B cell (primary cell): ENCODE data around the gene APBA2. TPM values are rescaled to one million over a fixed set of nuclear protein-coding genes. Genes with fewer than 3 reads are reported as not detected.

Experiments
- ATAC-seq: fragments of 200-7000 bp; cut with Tn5 transposase; one replicate; pipeline ENCODE4 v1.10.0; 2021; ENCODE audit warnings: low read depth, mild to moderate bottlenecking, moderate number of reproducible peaks, moderate library complexity
- CTCF ChIA-PET: fragments of 350-600 bp; sonication (Branson Sonifier 250); formaldehyde crosslinking; loops from one replicate; lab custom pipeline; 2021; ENCODE audit warnings: antibody characterized with exemption, inconsistent platforms; lab: Charles Lee
- POLR2A ChIA-PET: fragments of 350-600 bp; sonication (Branson Sonifier 250); formaldehyde crosslinking; loops from one replicate; lab custom pipeline; 2021; ENCODE audit warnings: antibody characterized with exemption; lab: Charles Lee
- DNase-seq: peaks from one replicate; pipeline ENCODE4 v3.0.0; 2013
- H2AFZ ChIP-seq: 2 replicates; pipeline ENCODE4 v1.6.1; 2012; ENCODE audit warnings: mild to moderate bottlenecking, low read depth, low read length; ENCODE audit not compliant: insufficient read depth, poor library complexity, severe bottlenecking
- H3K27ac ChIP-seq, 2 donors: 1 replicate in 1 of 2; 2 replicates in 1 of 2; pipeline ENCODE4 v1.5.1; 2012 to 2013; ENCODE audit warnings: low read length in 2 of 2, mild to moderate bottlenecking in 2 of 2, moderate library complexity in 1 of 2
- H3K27me3 ChIP-seq, 4 experiments: fragments of 200-600 bp in 1 of 4; sonication (generic) in 1 of 4; replicated peaks in 1 of 4; 1 replicate in 2 of 4; 2 replicates in 2 of 4; pipeline versions ENCODE4 v1.6.1 to v1.7.0; 2013 to 2016; ENCODE audit warnings: low read length in 3 of 4, mild to moderate bottlenecking in 2 of 4, mixed read lengths in 1 of 4, moderate library complexity in 1 of 4; ENCODE audit not compliant: insufficient read depth in 4 of 4, control insufficient read depth in 3 of 4; ENCODE audit errors: control extremely low read depth in 1 of 4
- H3K36me3 ChIP-seq, 2 experiments: replicated peaks in 1 of 2; 1 replicate in 1 of 2; 2 replicates in 1 of 2; pipeline versions ENCODE4 v1.6.1 to v1.7.1; 2013; ENCODE audit warnings: low read length in 1 of 2; ENCODE audit not compliant: insufficient read depth in 2 of 2, control insufficient read depth in 1 of 2; ENCODE audit errors: control extremely low read depth in 1 of 2, extremely low read depth in 1 of 2
- H3K4me1 ChIP-seq, 2 donors: fragments of 200-600 bp in 1 of 2; sonication (generic) in 1 of 2; 1 replicate in 1 of 2; 2 replicates in 1 of 2; pipeline versions ENCODE4 v1.5.1 to v1.6.1; 2013 to 2017; ENCODE audit warnings: low read length in 2 of 2; ENCODE audit not compliant: control insufficient read depth in 2 of 2, insufficient read depth in 2 of 2
- H3K4me2 ChIP-seq: replicated peaks from 2 replicates; pipeline ENCODE3; 2012; ENCODE audit warnings: mild to moderate bottlenecking, low read depth, low read length; ENCODE audit not compliant: poor library complexity, severe bottlenecking
- H3K4me3 ChIP-seq, 5 experiments: fragments of 200-600 bp in 1 of 5; sonication (generic) in 1 of 5; 1 replicate in 3 of 5; 2 replicates in 2 of 5; pipeline versions ENCODE4 v1.5.1 to v1.7.0; 2011 to 2016; ENCODE audit warnings: low read length in 4 of 5, mild to moderate bottlenecking in 4 of 5, low read depth in 2 of 5, control low read depth in 1 of 5, moderate library complexity in 1 of 5; ENCODE audit not compliant: insufficient read depth in 1 of 5; ENCODE audit errors: control extremely low read depth in 1 of 5, extremely low read depth in 1 of 5
- H3K79me2 ChIP-seq: fragments of 200-600 bp; sonication (generic); one replicate; pipeline ENCODE4 v1.6.0; 2016; ENCODE audit warnings: low read length; ENCODE audit not compliant: control insufficient read depth, insufficient read depth
- H3K9ac ChIP-seq: fragments of 200-600 bp; sonication (generic); 2 replicates; pipeline ENCODE4 v1.6.1; 2017; ENCODE audit warnings: mild to moderate bottlenecking, low read length, moderate library complexity
- H3K9me3 ChIP-seq, 3 donors: one replicate each; pipeline versions ENCODE4 v1.6.1 to v1.7.1; 2013; ENCODE audit warnings: low read length in 2 of 3; ENCODE audit not compliant: control insufficient read depth in 2 of 3, insufficient read depth in 1 of 3; ENCODE audit errors: control extremely low read depth in 1 of 3
- H4K20me1 ChIP-seq: 2 replicates; pipeline ENCODE4 v1.6.0; 2012; ENCODE audit warnings: mild to moderate bottlenecking, low read length; ENCODE audit not compliant: insufficient read depth, control insufficient read depth, poor library complexity, severe bottlenecking
- H3K27ac Mint-ChIP-seq: one replicate; pipeline ENCODE4 v1.8.0; 2021; ENCODE audit warnings: mixed read lengths
- H3K27me3 Mint-ChIP-seq: one replicate; pipeline ENCODE4 v1.8.0; 2021; ENCODE audit warnings: mixed read lengths
- H3K4me1 Mint-ChIP-seq: one replicate; pipeline ENCODE4 v1.8.0; 2021; ENCODE audit warnings: mixed read lengths
- H3K4me3 Mint-ChIP-seq: one replicate; pipeline ENCODE4 v1.8.0; 2021; ENCODE audit warnings: mixed read lengths
- H3K9me3 Mint-ChIP-seq: one replicate; pipeline ENCODE4 v1.8.0; 2022; ENCODE audit warnings: mixed read lengths; ENCODE audit not compliant: insufficient read depth
- EZH2 ChIP-seq: IDR thresholded peaks from 2 replicates; pipeline ENCODE4 v1.6.1; 2012; ENCODE audit warnings: borderline replicate concordance, low read depth, mild to moderate bottlenecking, moderate library complexity, low read length; ENCODE audit not compliant: insufficient read depth, poor library complexity, severe bottlenecking
- WGBS: methylation state at CpG from one replicate; pipeline ENCODE4 v1.1.5; 2013; ENCODE audit warnings: missing lambda C conversion rate; ENCODE audit not compliant: insufficient coverage; 5-methylcytosine and 5-hydroxymethylcytosine counted together
- intact Hi-C: fragments of 100-400 bp; cut with micrococcal nuclease; formaldehyde crosslinking; loops from one replicate; pipeline ENCODE4 v1.10.0; 2022
- polyA plus RNA-seq: library from polyadenylated mRNA; depleted of rRNA; stranded (reverse); fragments of >200 nt; gene quantifications from 2 replicates; pipeline ENCODE4 v1.2.3, GENCODE V29; 2012
- total RNA-seq, 2 donors: library from RNA; stranded (reverse); fragments of 120-200 nt in 1 of 2; gene quantifications; 1 replicate in 1 of 2; 2 replicates in 1 of 2; pipeline versions ENCODE4 v1.2.3 to v1.2.4, GENCODE V29; 2013 to 2022
- TF ChIP-seq, protein P1 (sequence below): fragments of 200-600 bp; IDR thresholded peaks from one replicate; pipeline ENCODE4 v1.8.0; 2022; ENCODE audit warnings: antibody characterized with exemption, mild to moderate bottlenecking

Gene APBA2
- total and polyA plus RNA-seq, 2 donors (not counting 1 experiment from before 2014, with no cell fraction given) = 0.19 TPM; not detected in 1

DNA sequence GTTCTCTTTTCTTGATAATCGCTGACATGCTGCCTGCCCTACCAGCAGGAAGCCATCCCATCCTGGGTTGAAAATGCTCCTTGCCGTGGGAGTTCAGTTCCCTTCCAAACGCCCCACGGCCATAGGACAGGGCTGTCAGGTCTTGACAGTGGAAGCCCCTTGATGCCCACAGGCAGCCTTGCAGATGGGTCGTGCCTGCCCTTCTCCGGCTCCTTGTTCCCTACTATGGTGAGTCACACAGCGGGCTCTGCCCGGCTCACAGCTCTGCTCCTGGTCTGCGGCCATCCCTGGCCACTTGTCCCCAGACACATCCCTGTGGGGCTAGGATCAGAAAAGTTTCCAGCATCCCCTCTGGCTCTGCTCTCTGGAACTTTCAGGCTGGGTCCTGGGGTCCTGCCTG lies 6.2 kb upstream of the APBA2 start:
- peaks cover 0 to 5% (median 0%) of the 10 kb centered on the region in 3 donors for H3K9me3 ChIP-seq
- no peak overlapping the region for H3K27ac ChIP-seq
- intact Hi-C loops = no loop called here
- no peak overlapping the region for H3K9ac ChIP-seq
- peaks cover 2% of the 10 kb centered on the region for H3K9me3 Mint-ChIP-seq
- peaks cover 5% of the 10 kb centered on the region for H3K27me3 Mint-ChIP-seq
- no peak overlapping the region for H3K4me3 ChIP-seq
- no peaks in the 10 kb centered on the region for H3K79me2 ChIP-seq
- TF ChIP-seq, protein P1, sequence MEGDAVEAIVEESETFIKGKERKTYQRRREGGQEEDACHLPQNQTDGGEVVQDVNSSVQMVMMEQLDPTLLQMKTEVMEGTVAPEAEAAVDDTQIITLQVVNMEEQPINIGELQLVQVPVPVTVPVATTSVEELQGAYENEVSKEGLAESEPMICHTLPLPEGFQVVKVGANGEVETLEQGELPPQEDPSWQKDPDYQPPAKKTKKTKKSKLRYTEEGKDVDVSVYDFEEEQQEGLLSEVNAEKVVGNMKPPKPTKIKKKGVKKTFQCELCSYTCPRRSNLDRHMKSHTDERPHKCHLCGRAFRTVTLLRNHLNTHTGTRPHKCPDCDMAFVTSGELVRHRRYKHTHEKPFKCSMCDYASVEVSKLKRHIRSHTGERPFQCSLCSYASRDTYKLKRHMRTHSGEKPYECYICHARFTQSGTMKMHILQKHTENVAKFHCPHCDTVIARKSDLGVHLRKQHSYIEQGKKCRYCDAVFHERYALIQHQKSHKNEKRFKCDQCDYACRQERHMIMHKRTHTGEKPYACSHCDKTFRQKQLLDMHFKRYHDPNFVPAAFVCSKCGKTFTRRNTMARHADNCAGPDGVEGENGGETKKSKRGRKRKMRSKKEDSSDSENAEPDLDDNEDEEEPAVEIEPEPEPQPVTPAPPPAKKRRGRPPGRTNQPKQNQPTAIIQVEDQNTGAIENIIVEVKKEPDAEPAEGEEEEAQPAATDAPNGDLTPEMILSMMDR = no peak
- no peak for TF ChIP-seq EZH2
- no peaks in the 10 kb centered on the region for H3K36me3 ChIP-seq
- no peak overlapping the region for H3K27ac Mint-ChIP-seq
- H2AFZ ChIP-seq = no peak overlapping the region
- ATAC-seq (no peak), DNase-seq (no peak)
- H3K4me2 ChIP-seq = no peak overlapping the region
- no peak overlapping the region for H3K4me3 Mint-ChIP-seq
- H3K4me1 ChIP-seq = no peaks in the 10 kb centered on the region
- H3K27me3 ChIP-seq = no peaks in the 10 kb centered on the region
- no peaks in the 10 kb centered on the region for H4K20me1 ChIP-seq
- ChIA-PET POLR2A (no interaction called here), CTCF (no interaction called here)
- no peaks in the 10 kb centered on the region for H3K4me1 Mint-ChIP-seq
- WGBS = 90% methylated on average over 9 of the region's 9 CpGs

DNA sequence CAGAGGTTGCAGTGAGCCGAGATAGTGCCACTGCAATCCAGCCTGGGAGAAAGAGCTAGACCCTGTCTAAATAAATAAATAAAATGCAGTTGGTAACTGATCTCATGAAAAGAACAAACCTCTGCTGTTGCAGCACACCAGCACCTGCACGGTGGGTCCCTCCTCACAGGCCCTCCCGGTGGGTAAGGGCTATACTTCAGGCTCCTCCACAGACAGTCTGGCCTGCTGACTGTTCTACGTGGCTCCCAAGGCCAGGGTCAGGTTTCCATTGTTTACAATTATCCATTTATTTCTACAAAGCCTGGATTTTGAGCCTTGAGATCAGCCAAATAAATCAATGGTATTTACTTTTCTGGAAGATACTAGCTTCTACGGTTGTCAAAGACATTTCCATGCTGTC lies 5.1 kb upstream of the APBA2 start:
- Histone ChIP-seq H3K4me3 (no peak overlapping the region), H3K4me1 (no peaks in the 10 kb centered on the region), H3K36me3 (no peaks in the 10 kb centered on the region), H4K20me1 (no peaks in the 10 kb centered on the region), H3K9me3 (peaks cover 0 to 9% (median 0%) of the 10 kb centered on the region in 3 donors), H3K4me2 (no peak overlapping the region), H3K79me2 (no peaks in the 10 kb centered on the region), H2AFZ (no peak overlapping the region), H3K27ac (no peak overlapping the region), H3K27me3 (peaks cover 0 to 5% (median 0%) of the 10 kb centered on the region in 4 experiments), H3K9ac (no peak overlapping the region)
- Mint-ChIP-seq H3K9me3 (peaks cover 2% of the 10 kb centered on the region), H3K4me3 (no peak overlapping the region), H3K27ac (no peak overlapping the region), H3K4me1 (no peaks in the 10 kb centered on the region), H3K27me3 (peaks cover 11% of the 10 kb centered on the region)
- ChIA-PET CTCF (no interaction called here), POLR2A (no interaction called here)
- DNase-seq (no peak), ATAC-seq (no peak)
- intact Hi-C loops = no loop called here
- TF ChIP-seq, protein P1 = no peak
- TF ChIP-seq EZH2 = no peak
- 92% methylated on average over 2 of the region's 5 CpGs for WGBS
